ENCODE data around the gene BTBD9.

The BTBD9 gene

GRCh38 chr6:38198219-38198618, 441.5 kb downstream of the BTBD9 start:
- TF ChIP-seq, protein P1, sequence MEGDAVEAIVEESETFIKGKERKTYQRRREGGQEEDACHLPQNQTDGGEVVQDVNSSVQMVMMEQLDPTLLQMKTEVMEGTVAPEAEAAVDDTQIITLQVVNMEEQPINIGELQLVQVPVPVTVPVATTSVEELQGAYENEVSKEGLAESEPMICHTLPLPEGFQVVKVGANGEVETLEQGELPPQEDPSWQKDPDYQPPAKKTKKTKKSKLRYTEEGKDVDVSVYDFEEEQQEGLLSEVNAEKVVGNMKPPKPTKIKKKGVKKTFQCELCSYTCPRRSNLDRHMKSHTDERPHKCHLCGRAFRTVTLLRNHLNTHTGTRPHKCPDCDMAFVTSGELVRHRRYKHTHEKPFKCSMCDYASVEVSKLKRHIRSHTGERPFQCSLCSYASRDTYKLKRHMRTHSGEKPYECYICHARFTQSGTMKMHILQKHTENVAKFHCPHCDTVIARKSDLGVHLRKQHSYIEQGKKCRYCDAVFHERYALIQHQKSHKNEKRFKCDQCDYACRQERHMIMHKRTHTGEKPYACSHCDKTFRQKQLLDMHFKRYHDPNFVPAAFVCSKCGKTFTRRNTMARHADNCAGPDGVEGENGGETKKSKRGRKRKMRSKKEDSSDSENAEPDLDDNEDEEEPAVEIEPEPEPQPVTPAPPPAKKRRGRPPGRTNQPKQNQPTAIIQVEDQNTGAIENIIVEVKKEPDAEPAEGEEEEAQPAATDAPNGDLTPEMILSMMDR (IDR thresholded peaks at IDR 0.05; ENCODE audit: low read depth, low read length, missing control alignments), result no peak
- DNase-seq (ENCODE audit: extremely low read depth, low read depth), result no peak
- no peak overlapping the region for H3K4me3 ChIP-seq (replicated peaks; ENCODE audit: low read depth, low read length)

DNA sequence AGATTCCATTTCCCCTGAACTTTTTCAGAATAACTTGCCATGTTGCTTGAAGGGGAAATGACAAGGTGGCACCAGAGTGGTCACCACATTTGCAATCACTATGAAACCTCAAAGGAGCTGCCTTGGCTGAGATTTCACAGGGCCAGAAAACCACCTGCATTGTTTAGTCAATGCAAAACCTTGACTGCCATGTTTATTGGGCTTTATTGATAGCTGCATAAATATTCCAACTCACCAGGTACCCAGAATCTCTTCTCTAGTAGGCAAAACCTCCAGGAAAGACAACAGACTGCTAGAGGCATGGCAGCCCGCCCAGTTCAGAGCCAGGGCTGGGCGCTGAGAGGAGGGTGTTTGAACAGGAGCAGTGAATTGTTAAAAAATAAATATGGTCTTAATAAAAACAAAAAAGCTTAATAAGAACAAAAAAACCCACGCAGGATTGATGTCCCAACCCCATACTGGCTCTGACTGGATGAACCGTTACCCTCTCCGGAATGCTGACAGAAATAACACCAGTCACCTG, 444.6 kb downstream of the BTBD9 start:
- no peak for DNase-seq (ENCODE audit: extremely low read depth, low read depth)
- TF ChIP-seq, protein P1 (IDR thresholded peaks at IDR 0.05; ENCODE audit: low read depth, low read length, missing control alignments), result no peak
- H3K4me3 ChIP-seq (replicated peaks; ENCODE audit: low read depth, low read length), result no peak overlapping the region

DNA sequence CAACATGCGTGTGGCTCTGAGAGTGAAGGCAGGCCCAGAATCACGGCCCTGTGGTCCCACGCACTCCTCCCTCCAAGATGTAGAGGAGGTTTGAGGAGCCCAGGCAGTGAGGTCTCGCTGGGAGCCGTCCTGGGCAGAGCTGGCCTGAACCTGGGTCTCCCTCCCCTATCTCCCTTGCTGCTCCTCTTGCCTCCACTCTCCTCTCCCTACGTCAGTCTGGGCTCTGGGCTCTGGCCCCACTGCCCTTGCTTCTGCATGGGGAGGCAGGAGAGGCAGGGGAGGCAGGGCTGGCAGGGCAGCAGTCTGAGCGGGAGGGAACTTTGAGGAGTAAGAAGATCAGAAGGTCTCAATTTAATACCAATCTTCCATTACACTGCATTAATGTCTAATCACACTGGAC, 445.1 kb downstream of the BTBD9 start:
- no peak for DNase-seq (ENCODE audit: extremely low read depth, low read depth)
- TF ChIP-seq, protein P1 (IDR thresholded peaks at IDR 0.05; ENCODE audit: low read depth, low read length, missing control alignments), result no peak
- no peak overlapping the region for H3K4me3 ChIP-seq (replicated peaks; ENCODE audit: low read depth, low read length)

DNA sequence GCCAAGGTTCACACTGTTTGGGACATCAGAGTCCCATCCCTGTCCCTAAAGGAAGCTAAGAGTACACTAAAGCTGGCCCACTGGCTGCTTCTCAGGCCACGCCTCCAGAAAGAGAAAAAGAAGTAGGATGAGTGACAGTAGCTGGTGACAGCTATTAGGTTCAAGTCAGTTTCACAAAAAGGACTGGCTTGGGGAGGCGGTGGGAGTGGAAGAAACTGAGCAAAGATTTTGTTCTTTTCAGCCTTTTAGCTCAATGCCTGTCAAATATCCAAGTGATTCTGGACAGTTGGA, 445.5 kb downstream of the BTBD9 start:
- TF ChIP-seq, protein P1 (IDR thresholded peaks at IDR 0.05; ENCODE audit: low read depth, low read length, missing control alignments), result no peak
- H3K4me3 ChIP-seq (replicated peaks; ENCODE audit: low read depth, low read length), result no peak overlapping the region
- no peak for DNase-seq (ENCODE audit: extremely low read depth, low read depth)

DNA sequence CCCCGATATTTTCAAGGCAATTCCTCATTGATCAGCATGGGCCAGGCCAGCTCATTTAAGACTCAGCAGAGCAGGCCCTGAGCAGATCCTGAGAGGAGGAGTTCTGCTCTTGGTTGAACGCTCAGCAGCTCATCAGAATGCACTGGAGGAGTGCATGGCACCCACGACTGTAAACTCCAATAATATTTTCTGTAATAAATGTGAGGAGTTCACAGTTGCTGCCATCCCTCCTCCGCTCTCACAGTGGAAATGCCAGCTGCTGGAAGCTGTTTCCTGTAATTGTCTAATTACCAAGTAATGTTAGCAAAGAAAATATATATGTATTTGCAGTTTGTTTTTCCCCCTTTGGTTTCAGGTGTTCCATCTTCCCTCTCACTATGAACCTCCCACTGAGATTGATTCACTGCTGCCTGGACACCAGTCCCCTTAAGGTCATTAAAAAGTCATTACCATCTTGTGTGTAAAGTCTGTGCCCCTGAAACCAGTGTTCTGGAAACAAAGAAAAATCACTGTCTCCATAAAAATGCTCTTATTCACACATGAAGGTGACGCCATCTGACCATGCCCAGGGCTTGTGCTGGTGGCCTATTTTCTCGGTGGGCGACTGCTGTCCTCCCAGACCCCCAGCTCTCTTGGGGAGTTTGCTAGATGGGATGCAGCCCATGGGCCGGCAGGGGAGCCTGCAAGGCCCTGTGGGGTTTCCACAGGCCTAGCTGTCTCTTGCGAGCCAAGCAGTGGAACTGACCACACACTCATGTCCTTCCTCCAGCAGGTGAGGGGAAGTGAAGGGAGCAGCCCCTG, 446.0 kb downstream of the BTBD9 start:
- H3K4me3 ChIP-seq (replicated peaks; ENCODE audit: low read depth, low read length), result no peak overlapping the region
- DNase-seq (ENCODE audit: extremely low read depth, low read depth), result no peak
- TF ChIP-seq, protein P1 (IDR thresholded peaks at IDR 0.05; ENCODE audit: low read depth, low read length, missing control alignments), result no peak

GRCh38 chr6:38193051-38193450, 446.7 kb downstream of the BTBD9 start:
- no peak for DNase-seq (ENCODE audit: extremely low read depth, low read depth)
- H3K4me3 ChIP-seq (replicated peaks; ENCODE audit: low read depth, low read length), result no peak overlapping the region
- TF ChIP-seq, protein P1 (IDR thresholded peaks at IDR 0.05; ENCODE audit: low read depth, low read length, missing control alignments), result no peak

All from HFF-Myc (cell line).